Thoracic aorta (tissue), 2 donors: ENCODE measurements around the gene MYLK3. TPM values are rescaled to one million over a fixed set of nuclear protein-coding genes. Genes with fewer than 3 reads are reported as not detected.

Experiments
- ATAC-seq: fragments of 150-250 bp; one replicate; pipeline ENCODE4 v1.8.0; 2017; ENCODE audit warnings: low read depth; ENCODE audit not compliant: insufficient number of reproducible peaks, low FRiP score
- DNase-seq: peaks from one replicate; pipeline ENCODE4 v3.0.0-alpha.2; 2020; ENCODE audit warnings: low spot score
- H3K27ac ChIP-seq, 2 donors: fragments of 200-600 bp; sonication (generic); 1 replicate in 1 of 2; 2 replicates in 1 of 2; pipeline ENCODE4 v1.5.1; 2016; ENCODE audit warnings: mild to moderate bottlenecking in 2 of 2, moderate library complexity in 2 of 2
- H3K27me3 ChIP-seq: fragments of 200-600 bp; sonication (generic); replicated peaks from 2 replicates; pipeline ENCODE4 v1.6.0; 2016; ENCODE audit warnings: mild to moderate bottlenecking; ENCODE audit not compliant: insufficient read depth
- H3K36me3 ChIP-seq: fragments of 200-600 bp; sonication (generic); one replicate; pipeline ENCODE4 v1.5.1; 2016
- H3K4me1 ChIP-seq, 2 donors: fragments of 200-600 bp; sonication (generic); 1 replicate in 1 of 2; 2 replicates in 1 of 2; pipeline versions ENCODE4 v1.5.1 to v1.6.0; 2016; ENCODE audit warnings: low read depth in 2 of 2, mild to moderate bottlenecking in 1 of 2; ENCODE audit not compliant: control insufficient read depth in 1 of 2
- H3K4me3 ChIP-seq: fragments of 200-600 bp; sonication (generic); 2 replicates; pipeline ENCODE4 v1.5.1; 2016; ENCODE audit warnings: mild to moderate bottlenecking
- H3K9me3 ChIP-seq: fragments of 200-600 bp; sonication (generic); 2 replicates; pipeline ENCODE4 v1.5.1; 2016
- total RNA-seq, 2 donors: library from RNA; depleted of rRNA; stranded (reverse); fragments of >200 nt; gene quantifications; one replicate each; pipeline versions ENCODE4 v1.1.0 to v1.2.3, GENCODE V29; 2016
- TF ChIP-seq, protein P1 (sequence below): fragments of 200-600 bp; sonication (generic); IDR thresholded peaks from one replicate; pipeline ENCODE4 v1.5.1; 2019; ENCODE audit warnings: antibody characterized with exemption

The MYLK3 gene
- total RNA-seq, 2 donors from 2014 or later: 0.14 to 3.0 TPM

- no peaks in the 10 kb centered on the region for H3K27me3 ChIP-seq
- ATAC-seq (no peak), DNase-seq (no peak)
- no peaks in the 10 kb centered on the region for H3K9me3 ChIP-seq
- no peak overlapping the region for H3K4me3 ChIP-seq
- peaks cover 4 to 9% of the 10 kb centered on the region in 2 donors for H3K4me1 ChIP-seq
- no peak overlapping the region for H3K27ac ChIP-seq
- H3K36me3 ChIP-seq: no peaks in the 10 kb centered on the region
- TF ChIP-seq, protein P1, sequence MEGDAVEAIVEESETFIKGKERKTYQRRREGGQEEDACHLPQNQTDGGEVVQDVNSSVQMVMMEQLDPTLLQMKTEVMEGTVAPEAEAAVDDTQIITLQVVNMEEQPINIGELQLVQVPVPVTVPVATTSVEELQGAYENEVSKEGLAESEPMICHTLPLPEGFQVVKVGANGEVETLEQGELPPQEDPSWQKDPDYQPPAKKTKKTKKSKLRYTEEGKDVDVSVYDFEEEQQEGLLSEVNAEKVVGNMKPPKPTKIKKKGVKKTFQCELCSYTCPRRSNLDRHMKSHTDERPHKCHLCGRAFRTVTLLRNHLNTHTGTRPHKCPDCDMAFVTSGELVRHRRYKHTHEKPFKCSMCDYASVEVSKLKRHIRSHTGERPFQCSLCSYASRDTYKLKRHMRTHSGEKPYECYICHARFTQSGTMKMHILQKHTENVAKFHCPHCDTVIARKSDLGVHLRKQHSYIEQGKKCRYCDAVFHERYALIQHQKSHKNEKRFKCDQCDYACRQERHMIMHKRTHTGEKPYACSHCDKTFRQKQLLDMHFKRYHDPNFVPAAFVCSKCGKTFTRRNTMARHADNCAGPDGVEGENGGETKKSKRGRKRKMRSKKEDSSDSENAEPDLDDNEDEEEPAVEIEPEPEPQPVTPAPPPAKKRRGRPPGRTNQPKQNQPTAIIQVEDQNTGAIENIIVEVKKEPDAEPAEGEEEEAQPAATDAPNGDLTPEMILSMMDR: no peak
Measured at GRCh38 chr16:46759309-46759708, 11.2 kb upstream of the MYLK3 start.

GRCh38 chr16:46757339-46758050, 9.4 kb upstream of the MYLK3 start:
- H3K9me3 ChIP-seq: no peaks in the 10 kb centered on the region
- peak; percentile 15 for ATAC-seq
- H3K27me3 ChIP-seq: no peaks in the 10 kb centered on the region
- peaks cover 4 to 9% of the 10 kb centered on the region in 2 donors for H3K4me1 ChIP-seq
- no peak overlapping the region for H3K4me3 ChIP-seq
- H3K27ac ChIP-seq: no peak overlapping the region
- no peaks in the 10 kb centered on the region for H3K36me3 ChIP-seq
- no peak for DNase-seq
- TF ChIP-seq, protein P1: no peak

- Histone ChIP-seq H3K27ac (no peak overlapping the region), H3K27me3 (no peaks in the 10 kb centered on the region), H3K36me3 (no peaks in the 10 kb centered on the region), H3K4me1 (peaks cover 4 to 9% of the 10 kb centered on the region in 2 donors), H3K4me3 (no peak overlapping the region), H3K9me3 (no peaks in the 10 kb centered on the region)
- TF ChIP-seq, protein P1: no peak
- no peak for DNase-seq
- ATAC-seq: no peak
Measured at GRCh38 chr16:46756772-46757171, 8.6 kb upstream of the MYLK3 start.

DNA sequence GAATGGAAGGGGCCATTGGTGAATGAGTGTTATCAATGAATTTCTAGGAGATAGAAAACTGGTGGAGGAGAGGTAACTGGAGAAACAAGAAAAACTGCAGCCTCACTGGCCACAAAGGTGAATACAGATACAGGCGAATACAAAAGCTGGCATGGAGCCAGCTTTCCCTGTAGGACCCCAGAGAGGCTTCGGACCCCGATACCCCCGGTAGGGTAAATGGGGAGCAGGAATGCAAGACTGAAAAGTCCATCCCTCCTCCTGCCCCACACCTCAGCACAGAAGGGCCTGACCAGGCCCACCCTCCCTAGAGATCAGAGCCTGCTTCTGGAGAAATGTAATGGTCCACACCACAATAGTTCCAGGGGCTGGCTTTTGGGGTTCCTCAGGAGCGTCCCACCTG, 4.9 kb upstream of the MYLK3 start:
- TF ChIP-seq, protein P1: no peak
- H3K27ac ChIP-seq: no peak overlapping the region
- H3K9me3 ChIP-seq: no peaks in the 10 kb centered on the region
- no peak for DNase-seq
- peaks cover 4 to 9% of the 10 kb centered on the region in 2 donors for H3K4me1 ChIP-seq
- no peaks in the 10 kb centered on the region for H3K27me3 ChIP-seq
- H3K4me3 ChIP-seq: no peak overlapping the region
- H3K36me3 ChIP-seq: no peaks in the 10 kb centered on the region
- no peak for ATAC-seq

DNA sequence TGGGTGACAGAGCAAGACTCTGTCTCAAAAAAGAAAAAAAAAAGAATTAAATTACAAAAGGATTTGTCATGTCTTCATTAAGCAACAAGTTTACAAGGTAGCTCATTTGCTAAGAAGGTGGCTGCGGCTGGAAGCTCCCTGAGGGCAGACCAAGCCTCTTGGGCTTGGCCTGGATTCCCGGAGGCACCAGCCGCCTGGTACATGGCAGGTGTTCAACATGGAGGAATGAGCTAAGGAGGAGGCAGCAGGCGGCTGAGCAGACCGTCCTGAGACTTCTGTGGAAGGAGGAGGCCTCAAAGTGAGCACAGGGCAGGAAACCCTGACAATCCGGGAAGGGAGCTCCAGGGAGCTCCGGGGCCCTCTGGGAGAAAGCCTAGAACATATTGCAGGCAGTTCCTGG, 3.2 kb upstream of the MYLK3 start:
- DNase-seq: no peak
- H3K4me1 ChIP-seq: no peaks in the 10 kb centered on the region
- no peaks in the 10 kb centered on the region for H3K27me3 ChIP-seq
- TF ChIP-seq, protein P1: no peak
- no peak overlapping the region for H3K27ac ChIP-seq
- ATAC-seq: no peak
- no peaks in the 10 kb centered on the region for H3K9me3 ChIP-seq
- H3K4me3 ChIP-seq: no peak overlapping the region
- no peaks in the 10 kb centered on the region for H3K36me3 ChIP-seq
